GM19372 (cell line): ENCODE measurements around the gene RELT.

Experiments
- ATAC-seq: cut with Tn5 transposase; IDR thresholded peaks from one replicate; pipeline ENCODE4 v1.9.1; 2021; ENCODE audit warnings: mild to moderate bottlenecking, low read depth, moderate library complexity; ENCODE audit not compliant: unreplicated experiment

Gene RELT

DNA sequence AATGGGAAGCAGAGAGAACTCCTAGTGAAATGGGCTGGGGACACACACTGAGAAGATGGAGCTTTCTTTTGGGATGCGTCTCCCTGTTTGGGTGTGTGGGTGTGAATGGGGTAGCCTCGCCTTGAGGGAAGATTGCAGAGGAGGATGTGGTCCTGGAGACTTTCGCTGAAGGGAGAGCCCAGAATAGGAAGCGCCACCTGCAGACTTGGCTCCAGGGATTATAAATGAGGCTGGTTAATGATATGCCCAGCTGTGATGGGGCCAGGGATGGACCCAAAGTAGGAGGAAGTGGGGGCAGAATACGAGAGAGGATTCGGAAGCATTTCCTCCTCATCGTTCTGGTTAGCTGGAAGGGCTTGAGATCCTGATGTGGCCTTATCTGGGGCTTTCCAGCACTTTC, 13.7 kb downstream of the RELT start:
- no peak for ATAC-seq

DNA sequence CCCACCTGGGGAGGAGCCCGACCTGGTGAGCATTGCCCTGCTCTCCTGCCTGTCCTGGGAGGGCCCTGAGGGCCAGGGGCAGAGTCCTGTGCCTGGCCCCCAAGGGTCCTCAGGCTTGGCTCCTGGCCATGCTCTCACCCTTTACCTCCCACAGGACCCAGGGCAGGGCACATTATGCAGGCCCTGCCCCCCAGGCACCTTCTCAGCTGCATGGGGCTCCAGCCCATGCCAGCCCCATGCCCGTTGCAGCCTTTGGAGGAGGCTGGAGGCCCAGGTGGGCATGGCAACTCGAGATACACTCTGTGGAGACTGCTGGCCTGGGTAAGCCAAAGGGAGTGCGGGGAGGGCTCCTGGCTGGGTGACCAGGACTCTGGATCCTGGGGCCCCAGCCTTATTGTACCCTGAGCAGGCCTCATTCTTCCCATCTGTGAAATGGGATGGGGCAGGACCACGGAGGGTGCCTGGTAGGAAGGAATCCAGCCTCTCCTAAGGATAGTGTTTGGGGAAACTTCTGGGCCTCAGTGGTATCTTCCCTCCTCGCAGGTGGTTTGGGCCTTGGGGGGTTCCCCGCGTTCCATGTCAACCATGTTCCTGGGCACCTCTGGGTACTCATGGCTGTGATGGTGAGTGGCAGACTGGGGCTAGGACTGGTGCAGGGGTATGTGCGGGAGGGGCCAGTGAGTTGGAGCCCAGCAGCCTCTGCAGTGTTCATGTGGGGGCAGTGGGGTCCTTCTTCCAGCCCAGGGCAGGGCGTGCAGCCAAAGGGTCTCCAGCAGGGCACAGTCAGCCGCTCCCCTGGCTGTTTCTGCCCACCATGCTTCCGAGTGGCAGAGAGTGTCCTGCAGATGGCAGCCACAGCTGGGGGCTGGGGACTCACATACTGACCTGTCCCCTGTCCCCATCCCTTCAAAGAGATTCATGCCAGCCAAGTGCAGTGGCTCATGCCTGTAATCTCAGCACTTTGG, 14.7 kb downstream of the RELT start:
- no peak for ATAC-seq

DNA sequence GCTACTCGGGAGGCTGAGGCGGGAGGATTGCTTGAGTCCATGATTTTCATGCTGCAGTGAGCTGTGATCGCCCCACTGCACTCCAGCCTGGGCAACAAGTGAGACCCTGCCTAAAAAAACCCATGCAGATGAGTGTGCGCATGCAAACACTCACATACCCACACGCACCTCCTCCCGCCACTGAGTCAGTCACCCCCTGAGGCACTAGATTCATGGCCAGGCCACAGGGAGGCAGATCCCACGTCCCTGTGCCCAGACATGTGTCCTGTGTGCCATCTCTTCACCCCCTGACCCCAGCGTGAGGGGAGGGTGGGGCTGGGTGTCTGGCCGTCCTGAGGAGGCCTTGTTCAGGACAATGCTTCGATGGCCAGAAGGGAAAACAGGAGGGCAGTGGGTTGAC, 15.5 kb downstream of the RELT start:
- ATAC-seq: no peak

DNA sequence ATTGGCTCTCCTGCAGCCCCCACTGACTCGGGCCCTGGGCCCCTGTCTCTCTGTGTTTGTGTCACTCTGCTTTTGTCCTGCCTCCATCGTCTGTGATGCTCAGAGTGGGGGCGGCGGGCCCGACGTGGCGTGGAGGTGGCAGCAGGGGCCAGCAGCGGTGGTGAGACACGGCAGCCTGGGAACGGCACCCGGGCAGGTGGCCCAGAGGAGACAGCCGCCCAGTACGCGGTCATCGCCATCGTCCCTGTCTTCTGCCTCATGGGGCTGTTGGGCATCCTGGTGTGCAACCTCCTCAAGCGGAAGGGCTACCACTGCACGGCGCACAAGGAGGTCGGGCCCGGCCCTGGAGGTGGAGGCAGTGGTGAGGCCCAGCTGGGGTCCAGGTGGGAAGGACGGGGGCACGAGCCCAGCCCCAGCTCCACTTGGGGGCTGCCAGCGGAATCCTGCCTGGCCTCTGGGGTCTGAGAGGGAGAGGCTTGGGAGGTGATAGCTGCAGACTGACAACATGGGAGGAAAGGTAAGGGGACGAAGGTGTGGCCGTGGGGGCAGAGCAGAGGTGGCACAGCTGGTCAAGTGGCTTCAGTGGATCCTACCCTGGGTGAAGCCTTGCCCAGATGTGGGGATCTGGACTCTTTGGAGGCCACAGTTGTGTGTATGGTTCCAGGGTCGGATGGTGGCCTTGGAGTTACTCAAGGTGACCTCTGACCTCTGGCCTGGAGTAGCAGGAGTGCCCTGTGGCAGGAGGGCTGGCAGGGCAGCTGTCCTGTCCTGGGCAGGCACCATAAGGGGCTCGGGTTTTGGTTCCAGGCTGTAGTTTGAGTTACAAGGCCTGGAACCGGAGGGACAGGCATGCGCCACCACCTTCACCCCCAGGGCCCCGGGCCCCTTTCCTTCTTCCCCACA, 16.2 kb downstream of the RELT start:
- no peak for ATAC-seq

DNA sequence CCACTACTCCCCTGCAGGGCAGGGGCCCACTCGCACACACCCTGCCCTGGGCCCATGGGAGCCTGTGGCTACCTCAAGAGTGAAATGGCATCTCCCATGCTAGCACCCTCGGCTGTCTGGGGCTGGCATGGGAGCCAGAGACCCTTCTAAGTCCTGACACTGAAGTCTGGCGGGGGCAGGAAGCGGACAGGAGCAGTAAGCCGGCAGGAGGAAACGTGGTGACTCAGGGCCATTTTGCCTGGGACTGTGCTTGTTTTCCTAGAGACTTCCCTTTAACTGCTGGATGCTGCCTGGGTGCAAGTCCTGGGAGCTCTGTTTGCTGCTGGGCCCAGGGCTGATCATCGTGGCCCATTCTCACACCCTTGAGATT, 16.8 kb downstream of the RELT start:
- ATAC-seq: no peak

DNA sequence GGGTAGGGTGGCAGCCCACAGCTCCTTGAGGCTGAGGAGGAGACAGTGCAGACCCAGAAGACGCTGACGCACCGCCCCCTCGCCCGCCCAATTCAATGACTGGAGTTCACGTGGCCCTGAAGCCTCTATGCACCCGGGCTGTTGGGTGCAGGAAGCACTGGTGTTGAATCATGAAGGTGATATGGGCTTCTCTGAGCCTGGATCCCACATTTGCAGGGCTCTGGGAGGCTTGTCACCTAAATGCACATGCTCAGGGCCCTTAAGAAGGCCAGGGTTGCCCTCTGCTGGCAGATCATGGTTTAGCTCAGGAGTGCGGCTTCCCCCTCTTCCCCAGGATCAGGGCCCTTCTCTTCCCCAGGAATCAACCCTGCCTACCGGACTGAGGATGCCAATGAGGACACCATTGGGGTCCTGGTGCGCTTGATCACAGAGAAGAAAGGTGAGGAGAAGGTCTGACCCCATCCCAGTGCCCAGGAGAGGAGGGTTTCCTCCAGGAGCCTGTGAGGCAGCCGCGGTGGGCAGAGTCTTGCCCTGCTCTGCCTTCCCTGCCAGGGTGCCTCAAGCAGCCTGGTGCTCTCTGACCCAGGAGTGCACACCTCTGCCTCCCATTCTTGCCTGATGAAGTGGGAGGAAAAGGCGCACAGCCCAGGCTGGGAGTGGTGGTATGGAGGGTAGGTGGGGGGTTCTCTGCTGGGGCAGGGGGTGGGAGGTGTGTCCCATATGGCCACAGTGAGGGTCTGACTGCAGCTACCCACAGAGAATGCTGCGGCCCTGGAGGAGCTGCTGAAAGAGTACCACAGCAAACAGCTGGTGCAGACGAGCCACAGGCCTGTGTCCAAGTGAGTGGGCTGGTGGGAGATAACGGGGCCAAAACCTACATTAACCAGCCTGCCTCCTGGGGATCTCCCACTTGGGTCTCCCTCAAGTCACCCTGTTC, 17.5 kb downstream of the RELT start:
- ATAC-seq: no peak

DNA sequence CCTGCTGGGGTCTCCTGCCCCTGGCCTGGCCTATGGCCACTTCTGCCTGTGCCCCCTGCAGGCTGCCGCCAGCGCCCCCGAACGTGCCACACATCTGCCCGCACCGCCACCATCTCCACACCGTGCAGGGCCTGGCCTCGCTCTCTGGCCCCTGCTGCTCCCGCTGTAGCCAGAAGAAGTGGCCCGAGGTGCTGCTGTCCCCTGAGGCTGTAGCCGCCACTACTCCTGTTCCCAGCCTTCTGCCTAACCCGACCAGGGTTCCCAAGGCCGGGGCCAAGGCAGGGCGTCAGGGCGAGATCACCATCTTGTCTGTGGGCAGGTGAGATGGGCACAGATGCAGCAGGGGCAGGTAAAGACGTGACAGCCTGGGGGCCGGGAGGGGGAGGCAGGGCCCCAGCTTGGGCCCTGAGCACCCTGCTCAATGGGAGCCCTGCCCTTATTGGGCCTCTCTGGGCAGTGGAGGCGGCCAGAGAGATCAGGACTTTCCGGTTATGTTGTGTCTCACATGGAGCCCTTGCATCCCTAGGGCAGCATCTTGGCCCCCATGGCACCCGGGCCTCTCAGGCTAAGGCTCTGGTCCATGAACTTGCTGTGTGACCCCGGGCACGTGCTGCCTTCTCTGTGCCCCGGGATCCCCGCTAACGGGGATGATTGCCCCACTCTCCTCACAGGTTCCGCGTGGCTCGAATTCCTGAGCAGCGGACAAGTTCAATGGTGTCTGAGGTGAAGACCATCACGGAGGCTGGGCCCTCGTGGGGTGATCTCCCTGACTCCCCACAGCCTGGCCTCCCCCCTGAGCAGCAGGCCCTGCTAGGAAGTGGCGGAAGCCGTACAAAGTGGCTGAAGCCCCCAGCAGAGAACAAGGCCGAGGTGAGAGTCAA, 18.5 kb downstream of the RELT start:
- no peak for ATAC-seq

DNA sequence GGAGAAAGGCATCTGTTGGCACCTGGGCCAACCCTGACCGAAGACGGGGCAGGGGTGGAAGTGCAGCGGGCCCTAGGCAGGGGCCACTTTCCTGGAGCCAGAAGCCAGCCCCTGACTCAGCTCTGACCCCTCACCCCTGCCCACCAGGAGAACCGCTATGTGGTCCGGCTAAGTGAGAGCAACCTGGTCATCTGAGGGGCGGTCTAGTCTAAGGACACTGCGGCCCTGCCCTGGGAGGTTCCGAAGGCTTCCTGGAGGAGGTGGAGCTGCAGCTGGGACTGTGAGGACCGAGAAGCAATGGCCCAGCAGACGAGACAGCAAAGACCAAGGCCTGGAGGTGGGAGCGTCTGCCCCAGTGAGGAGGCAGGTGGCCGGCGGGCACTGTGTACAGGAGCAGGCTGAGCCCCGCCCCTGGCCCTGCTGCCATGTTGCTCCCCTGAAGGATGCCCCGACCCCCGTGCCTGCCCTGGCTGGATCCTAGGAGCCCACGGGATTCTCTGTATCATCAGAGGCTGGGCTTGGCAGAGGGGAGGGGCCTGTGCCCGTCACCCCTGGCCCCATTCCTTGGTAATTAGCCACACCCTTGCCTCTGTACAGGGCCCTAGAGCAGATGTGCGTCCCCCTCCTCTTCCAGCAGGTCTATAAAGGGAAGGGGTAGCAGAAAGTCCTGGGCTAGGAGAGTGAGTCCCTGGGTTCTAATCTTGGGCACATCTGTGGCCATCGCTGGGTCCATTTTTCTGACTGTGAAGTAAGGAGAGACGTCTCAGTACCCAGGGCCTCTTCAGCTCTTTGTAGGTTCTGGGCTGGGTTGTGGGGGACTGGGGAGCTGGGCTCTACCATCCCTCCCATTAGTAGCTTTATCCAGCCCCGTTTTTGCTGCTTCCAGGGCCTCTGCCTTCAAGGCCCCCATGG, 19.4 kb downstream of the RELT start:
- ATAC-seq: no peak

DNA sequence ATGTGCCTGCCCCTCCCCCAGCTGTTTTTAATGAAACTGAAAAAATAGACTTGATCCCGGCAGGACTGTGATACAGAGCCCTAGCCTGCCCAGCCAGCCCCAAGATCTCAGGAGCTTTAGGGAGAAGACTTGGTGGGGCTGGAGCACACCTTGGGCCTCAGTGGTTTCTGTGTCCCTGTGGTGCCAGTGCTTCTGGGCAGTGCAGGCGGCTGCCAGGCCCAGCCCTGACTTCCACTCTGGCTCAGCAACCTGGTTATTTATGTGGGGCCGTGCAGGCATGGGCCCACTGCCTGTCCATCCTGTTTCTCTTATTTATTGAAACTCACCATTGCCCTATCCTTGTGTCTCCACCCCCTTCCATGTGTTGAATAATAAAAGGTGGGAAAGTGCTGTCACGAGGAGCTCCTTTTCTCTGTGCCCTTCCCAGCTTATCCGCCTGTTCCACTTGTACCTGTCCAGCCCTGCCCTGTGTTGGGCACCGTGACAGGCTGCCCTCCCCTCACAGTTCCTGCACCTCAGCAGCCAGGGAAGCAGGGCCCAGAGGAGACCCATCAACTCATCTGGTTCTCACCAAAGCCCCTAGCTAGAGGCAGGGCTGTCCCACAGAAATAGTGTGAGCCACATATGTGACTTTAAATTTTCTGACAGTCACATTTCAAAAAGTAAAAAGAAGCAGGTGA, 20.2 kb downstream of the RELT start:
- ATAC-seq: no peak

DNA sequence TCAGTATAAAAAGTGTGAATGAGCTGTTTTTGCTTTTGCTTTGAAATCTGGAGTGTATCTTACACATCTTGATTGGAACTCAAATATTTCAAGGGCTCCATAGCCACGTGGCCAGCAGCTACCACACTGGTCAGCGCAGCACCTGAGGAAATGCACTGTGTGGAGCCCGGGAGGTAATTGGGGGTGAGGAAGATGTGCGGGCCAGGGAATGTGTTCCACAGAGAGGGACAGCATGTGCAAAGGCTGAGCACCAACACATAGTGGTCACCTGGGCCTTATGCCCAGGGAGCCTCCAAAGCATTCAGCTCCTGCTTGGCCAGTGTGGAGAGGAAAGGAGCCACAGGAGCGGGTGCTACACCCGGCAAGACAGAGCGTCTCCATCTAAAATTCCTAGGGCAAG, 20.8 kb downstream of the RELT start:
- ATAC-seq: no peak

DNA sequence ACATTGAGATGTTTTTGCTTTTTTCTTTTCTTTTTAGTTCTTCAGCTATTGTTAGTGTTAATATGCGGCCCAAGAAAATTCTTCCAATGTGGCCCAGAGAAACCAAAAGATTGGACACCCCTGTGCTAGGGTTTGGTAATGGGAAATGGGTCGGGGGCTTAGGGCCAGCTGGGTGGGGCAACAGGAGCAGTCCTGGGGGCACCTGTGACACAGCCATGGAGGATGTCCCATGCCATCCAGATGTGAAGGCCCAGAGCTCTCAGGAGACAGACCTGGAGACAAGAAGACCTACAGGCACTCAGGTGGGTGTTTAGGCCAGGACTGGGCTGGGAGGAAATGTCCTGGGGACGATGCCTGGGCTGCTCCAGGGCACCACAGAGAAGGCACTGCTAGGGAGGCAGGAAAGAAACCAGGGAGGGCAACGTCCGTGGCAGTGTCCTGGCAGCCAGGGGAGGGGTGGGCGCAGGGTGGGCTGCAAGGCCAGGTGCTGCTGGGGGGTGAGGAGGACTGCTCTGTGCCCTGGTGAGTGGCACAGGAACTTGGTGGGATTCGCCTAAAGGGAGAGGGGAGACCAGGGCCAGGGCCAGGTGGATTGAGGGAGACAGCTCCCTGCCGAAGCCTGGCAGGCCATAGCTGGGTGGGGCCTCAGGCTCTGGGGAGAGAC, 21.4 kb downstream of the RELT start:
- no peak for ATAC-seq

DNA sequence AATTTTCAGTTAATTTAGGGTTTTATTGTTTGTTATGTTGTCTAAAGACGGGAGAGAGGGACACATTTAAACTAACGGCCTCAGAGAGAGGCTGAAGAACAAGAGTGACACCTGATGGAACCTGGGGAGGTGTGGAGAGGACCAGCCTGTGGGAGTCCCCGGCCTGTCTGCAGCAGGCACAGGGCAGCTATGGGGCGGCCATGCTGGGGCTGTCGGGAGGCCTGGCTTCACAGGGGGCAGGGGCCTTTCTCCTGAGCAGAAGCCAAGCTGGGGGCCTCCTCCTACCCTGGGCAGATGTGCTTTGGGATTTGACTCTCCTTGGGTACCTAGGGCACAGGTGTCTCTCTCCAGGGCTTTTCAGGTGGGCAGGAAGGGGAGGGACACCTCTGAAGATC, 21.9 kb downstream of the RELT start:
- no peak for ATAC-seq

DNA sequence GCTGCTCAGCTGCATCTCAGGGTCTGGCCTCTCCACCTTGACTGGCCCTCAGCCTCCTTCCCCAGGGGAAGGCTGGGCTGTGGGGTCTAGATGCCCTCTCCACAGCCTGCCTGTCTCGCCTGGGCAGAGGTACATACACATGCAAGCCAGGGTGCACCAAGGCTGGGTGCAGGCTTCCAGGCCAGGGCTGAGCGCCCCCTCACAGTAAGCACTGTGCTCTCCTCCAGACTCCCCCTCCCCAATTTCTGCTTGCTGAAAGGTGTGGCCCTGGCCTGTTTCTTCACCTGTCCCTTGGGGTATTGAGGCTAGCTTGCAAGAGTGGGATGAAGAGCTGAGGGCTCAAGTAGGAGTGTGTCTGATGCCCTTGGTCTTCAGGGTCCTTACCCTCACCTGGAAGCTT, 22.5 kb downstream of the RELT start:
- no peak for ATAC-seq

DNA sequence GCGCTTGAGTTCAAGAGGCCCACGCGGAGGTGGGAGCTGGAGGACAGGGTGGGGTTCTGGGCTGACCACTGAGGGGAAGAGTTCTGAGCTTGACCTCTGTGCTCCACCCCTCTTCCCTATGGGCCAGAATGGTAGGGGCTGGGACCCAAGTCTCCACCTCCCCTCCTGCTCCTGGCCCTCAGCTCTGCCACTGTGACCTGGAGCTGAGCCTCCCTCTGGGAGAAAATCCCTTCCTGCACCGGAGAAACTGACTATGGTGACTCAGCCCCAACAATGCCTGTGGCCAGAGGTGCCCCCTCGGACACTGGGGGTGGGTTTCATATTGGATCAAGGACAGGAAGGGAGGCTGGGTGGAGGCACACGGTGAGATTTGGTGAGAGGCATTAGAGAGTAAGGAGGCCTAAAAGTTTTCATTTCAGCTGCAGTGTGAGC, 23.0 kb downstream of the RELT start:
- ATAC-seq: no peak

DNA sequence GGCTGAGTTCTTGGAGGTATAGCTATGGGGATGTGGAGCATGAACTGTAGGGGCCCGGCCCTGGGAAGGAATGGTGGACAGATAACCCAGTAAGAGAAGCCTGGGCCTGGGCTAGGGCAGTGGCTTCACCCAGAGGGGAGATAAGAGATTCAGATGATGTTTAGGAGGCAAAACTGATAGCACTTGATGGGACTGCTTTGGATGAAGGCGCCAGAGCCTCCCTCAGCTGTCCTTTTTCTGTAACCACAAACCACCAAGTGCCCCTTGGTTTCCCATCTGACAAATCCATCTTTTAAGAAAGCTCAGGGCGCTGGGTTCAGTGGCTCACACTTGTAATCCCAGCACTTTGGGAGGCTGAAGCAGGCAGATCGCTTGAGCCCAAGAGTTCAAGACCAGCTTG, 23.4 kb downstream of the RELT start:
- no peak for ATAC-seq

DNA sequence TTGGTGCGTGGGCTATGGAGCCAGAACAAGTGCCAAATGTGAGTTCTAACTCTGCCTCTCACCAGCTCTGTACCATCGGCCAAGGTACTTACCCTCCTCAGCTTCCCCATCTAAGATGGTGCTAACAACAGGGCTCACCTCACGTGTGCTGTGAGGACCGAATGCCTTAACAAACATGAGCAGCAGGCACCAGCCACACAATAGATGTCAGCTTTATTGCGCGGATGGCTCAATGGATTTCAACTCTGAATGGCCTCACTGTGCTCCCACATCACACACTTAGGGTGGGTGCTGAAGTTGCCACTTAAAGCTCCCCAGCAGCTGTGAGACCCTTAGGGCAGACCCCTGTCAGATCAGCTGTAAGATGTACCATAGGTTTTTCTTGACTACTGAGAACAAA, 24.1 kb downstream of the RELT start:
- no peak for ATAC-seq

DNA sequence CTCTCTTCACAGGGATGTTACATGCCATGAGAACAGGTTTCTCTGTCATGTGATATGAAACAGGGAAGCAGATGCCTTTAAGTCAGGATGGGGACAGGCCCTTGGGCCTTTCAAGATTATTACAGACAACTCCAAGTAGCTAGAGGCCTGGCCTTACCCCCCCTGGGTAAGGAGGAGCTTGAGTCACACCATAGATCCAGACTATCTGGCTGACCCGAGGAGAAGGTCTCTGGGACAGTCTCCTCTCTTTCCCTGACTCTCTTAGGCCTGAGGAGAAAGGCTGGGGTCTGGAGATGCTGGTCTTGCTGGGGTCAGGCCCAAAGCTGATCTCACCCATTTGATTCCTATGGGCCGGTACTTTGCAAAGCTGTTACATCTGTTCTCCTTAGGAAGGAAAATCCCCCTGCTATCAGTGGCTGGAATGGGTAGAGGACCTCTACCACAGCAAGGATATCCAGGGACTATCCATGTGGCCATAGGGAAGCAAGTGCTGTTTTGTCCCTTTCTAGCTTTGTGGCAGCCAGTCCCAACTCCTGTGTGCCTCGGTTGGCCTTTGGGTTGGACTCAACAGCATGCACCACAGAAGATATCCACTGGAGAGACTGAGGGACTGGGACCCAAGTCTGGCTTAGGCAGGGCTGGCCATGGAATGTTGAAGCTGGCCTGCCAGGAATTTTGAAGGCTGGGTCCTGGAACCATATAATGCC, 25.2 kb downstream of the RELT start:
- no peak for ATAC-seq
